Esophagus squamous epithelium (tissue), 4 donors: ENCODE results near the gene SVIL.

Source experiments
- CTCF ChIP-seq, 6 experiments: fragments of 450-650 bp in 4 of 6; fragments of 200-600 bp in 2 of 6; sonication (generic) in 2 of 6; IDR thresholded peaks; one replicate each; pipeline ENCODE4 v1.5.1; 2016 to 2019; ENCODE audit warnings: antibody characterized with exemption in 6 of 6, mild to moderate bottlenecking in 4 of 6, moderate library complexity in 4 of 6
- POLR2A ChIP-seq, 4 donors: fragments of 450-650 bp; IDR thresholded peaks; one replicate each; pipeline ENCODE4 v1.6.1; 2017; ENCODE audit warnings: antibody characterized with exemption in 4 of 4, mild to moderate bottlenecking in 4 of 4, moderate library complexity in 3 of 4

GRCh38 chr10:29524720-29525119 is 110.1 kb downstream of the SVIL start:
- no peak for TF ChIP-seq CTCF (IDR thresholded peaks at IDR 0.05)
- no peak for TF ChIP-seq POLR2A (IDR thresholded peaks at IDR 0.05)
